Keratinocyte (primary cell): ENCODE results near the gene MIA.

Source experiments
- CTCF ChIP-seq, 3 experiments: IDR thresholded peaks in 1 of 3; conservative IDR thresholded peaks in 1 of 3; optimal IDR thresholded peaks in 1 of 3; 2 replicates in 2 of 3; 3 replicates in 1 of 3; pipeline versions ENCODE3 to v1.5.1; 2011; ENCODE audit warnings: low read length in 3 of 3, mild to moderate bottlenecking in 3 of 3, moderate library complexity in 2 of 3, control low read depth in 1 of 3, inconsistent platforms in 1 of 3; ENCODE audit not compliant: insufficient read depth in 2 of 3; ENCODE audit errors: extremely low read depth in 1 of 3
- EZH2 ChIP-seq: IDR thresholded peaks from one replicate; pipeline ENCODE4 v1.6.1; 2012; ENCODE audit warnings: inconsistent platforms, mild to moderate bottlenecking, low read length, moderate library complexity

- no peak for TF ChIP-seq CTCF (optimal IDR thresholded peaks at IDR 0.05 in 1 of 3, IDR thresholded peaks at IDR 0.05 in 1 of 3, conservative IDR thresholded peaks at IDR 0.05 in 1 of 3; ENCODE audit: extremely low read depth in 1 of 3, insufficient read depth in 2 of 3, low read length in 3 of 3)
- no peak for TF ChIP-seq EZH2
Observed at GRCh38 chr19:40776932-40777644, 1.8 kb downstream of the MIA start.
